Urothelium cell line (cell line): ENCODE measurements around the gene GPC5.

Experiments
- DNase-seq: peaks from one replicate; pipeline ENCODE4 v3.0.0; 2011; ENCODE audit warnings: low spot score, mixed read lengths
- FAIRE-seq: peaks from 2 replicates; lab custom pipeline; 2011; peaks lifted over from hg19 to GRCh38; lab: Jason Lieb, UNC

GPC5 gene

DNA sequence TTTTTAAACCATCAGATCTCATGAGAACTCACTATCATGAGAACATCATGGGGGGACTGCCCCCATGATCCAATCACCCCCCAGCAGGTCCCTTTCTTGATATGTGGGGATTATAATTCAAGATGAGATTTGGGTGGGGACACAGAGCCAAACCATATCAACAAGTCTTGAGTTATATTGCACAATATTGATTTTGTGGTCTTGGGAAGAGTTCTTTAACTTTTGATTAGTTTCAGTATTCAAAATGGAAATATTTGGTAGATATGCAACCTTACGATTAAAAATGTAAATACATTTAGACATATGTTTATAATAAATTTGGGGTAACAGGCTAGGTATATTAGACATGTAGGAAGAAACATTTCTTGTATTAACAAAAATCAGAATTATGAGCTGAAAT lies 188.2 kb downstream of the GPC5 start:
- no peak for DNase-seq
- no peak for FAIRE-seq

DNA sequence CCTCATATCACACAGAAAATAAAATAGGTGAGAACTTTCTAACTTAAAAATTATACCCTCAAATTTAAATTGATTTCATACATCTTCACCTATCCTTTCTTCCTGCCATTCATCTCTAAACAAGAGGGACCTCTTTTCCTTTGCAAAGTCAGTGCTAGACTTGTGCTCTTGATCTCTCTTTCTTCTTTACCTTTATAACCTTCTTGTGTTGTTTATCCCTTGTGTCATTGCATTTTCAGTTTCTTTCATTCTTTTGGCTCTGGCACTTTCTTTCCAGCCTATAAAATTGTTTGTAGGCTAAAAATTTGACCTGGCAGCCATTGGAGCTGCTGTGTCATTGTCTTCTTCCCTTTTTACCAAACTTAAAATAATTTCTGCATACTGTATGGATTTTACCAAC lies 190.1 kb downstream of the GPC5 start:
- DNase-seq (no peak), FAIRE-seq (no peak)

DNA sequence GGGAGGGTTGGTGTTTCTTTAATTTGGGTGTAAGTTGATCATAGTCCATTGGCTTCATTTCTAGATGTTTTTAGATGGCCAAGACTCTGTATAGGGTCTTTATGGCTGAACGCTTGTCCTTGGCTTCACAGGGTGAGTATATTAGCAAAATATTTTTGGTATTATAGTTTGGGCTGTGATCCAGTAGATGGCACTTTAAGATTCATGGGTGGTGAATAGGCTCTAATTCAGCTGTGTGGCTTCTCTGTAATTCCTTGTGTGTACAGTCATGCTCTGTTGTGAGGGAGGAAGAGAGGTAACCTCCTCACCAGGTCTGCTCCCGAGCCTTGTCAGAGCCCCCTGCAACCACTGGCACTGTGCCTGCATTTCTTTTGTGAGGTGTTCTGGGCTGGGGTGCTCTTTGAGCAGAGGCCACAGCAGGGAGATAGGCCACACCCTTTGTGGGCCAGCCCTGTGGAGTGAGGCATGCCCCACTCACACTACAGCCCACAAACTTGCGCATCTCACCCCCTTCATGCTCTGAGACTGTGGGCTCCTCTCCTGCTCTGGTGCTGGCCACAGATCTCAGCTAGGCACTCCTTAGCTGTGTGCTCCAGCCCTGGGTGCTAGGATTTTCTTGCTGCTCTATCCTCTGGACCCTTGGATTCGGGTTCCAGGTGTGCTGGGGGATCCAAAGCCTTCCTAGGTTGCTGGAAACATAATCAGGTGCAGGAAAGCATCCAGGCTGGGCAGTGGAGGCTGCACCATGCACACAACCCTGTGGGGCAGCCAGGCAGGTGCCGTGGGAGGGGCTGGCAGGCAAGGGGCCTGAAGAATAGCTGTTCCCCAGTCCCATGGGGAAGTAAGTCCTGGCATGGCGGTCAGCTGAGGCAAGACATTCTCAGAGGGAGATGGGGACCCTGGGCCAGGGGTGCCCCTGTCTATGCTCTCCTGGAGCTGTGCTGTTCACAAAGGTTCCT lies 193.9 kb downstream of the GPC5 start:
- DNase-seq (no peak), FAIRE-seq (no peak)

DNA sequence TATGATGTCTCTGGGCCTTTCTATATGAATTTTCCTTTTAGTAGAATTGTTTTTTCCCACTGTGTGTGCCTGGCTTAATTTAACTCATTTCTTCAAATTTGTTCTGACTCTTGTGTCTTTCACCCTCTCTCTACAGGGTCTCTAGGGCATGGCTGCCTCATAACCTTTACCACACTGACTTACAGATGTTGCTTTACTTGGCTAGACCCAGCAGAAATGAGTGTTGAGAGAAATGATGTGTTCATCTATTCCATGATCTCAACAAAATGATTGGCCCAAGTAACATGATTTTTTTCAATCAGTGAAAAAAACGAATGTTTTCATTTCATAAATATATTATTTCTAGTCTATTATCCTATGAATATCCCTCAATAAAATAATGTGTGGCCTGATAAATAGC lies 195.0 kb downstream of the GPC5 start:
- no peak for FAIRE-seq

DNA sequence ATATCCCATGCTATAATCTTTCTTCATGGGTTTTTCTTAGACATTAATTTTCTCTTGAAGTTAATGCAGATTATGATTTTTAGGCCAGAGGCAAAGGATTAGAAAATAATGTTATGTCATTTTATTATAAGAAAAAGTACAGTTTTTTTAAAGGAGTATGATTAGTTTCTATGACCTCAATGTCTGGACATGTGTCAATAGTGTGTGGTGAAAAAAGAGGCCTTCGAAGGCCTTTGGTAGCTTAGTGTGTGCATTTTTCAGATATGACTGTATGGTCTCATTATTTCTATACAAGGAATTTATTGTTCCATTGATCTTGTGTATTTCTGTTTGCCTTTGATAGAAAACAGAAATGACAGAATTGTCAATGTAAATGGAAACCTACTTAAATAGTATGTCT lies 195.6 kb downstream of the GPC5 start:
- no peak for DNase-seq
- FAIRE-seq: no peak

More for the DNA sequence above, 195.0 kb downstream of the GPC5 start:
- DNase-seq: no peak

DNA sequence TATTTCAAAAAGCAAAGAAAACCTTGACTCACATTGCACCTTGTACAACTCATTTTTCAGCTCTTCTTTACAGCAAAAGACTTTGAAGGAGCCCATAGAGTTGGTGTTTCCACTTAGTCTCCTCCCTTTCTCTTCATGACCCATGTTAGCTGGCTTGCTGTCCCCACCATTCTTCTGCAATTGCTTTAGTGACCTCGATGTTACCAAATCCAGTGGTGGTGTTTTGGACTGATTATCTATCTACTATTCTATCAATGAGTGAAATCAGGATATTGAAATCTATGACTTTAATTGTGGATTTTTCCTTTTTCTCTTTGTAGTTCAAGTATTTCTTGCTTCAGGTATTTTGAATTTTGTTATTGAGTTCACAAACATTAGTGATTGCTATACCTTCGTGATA lies 197.3 kb downstream of the GPC5 start:
- FAIRE-seq: no peak
- DNase-seq: no peak

DNA sequence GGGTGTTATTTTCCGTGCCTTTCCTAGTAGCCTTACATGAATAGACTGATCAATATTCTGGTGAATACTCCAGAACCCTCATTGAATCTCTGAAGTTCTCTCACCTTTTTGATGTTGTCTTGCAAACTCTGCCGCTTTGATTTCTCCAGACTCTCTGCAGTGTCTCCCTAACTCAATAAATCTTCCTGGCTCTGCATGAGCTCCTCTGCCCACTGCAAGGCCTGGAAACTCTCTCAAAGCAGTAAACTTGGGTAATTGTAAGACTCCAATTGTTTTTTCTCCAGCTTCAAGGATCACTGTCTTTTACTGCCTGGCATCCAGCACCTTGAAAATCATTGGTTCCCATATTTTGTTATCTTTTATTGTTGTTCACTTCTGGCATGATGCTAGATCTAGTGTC lies 198.4 kb downstream of the GPC5 start:
- DNase-seq (no peak), FAIRE-seq (no peak)

GRCh38 chr13:91598655-91599054 lies 200.2 kb downstream of the GPC5 start:
- DNase-seq (no peak), FAIRE-seq (no peak)

DNA sequence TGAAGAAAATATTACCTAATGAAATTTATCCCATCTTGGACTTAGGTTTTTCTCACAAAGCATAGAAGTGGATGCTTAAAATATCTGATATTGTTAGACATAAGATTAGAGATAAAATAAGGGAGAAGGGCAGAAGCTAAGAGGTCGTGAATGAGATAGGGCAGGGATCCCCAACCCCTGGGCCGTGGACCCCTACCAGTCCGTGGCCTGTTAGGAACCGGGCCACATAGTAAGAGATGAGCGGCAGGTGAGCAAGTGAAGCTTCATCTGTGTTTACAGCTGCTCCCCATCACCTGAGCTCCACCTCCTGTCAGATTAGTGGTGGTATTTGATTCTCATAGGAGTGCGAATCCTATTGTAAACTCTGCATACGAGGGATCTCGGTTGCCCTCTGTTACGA lies 202.9 kb downstream of the GPC5 start:
- DNase-seq (no peak), FAIRE-seq (no peak)

- FAIRE-seq (no peak), DNase-seq (no peak)
These were observed 203.4 kb downstream of the GPC5 start for GRCh38 chr13:91601807-91602206.

GRCh38 chr13:91609353-91609752 lies 210.9 kb downstream of the GPC5 start:
- DNase-seq (no peak), FAIRE-seq (no peak)

- FAIRE-seq: no peak
- DNase-seq: no peak
These were observed 219.9 kb downstream of the GPC5 start for GRCh38 chr13:91618315-91618714.

- FAIRE-seq: no peak
- DNase-seq: no peak
These were observed 222.3 kb downstream of the GPC5 start for GRCh38 chr13:91620670-91621141.

GRCh38 chr13:91621161-91621560 lies 222.7 kb downstream of the GPC5 start:
- no peak for DNase-seq
- no peak for FAIRE-seq

GRCh38 chr13:91621963-91622362 lies 223.5 kb downstream of the GPC5 start:
- no peak for FAIRE-seq

DNA sequence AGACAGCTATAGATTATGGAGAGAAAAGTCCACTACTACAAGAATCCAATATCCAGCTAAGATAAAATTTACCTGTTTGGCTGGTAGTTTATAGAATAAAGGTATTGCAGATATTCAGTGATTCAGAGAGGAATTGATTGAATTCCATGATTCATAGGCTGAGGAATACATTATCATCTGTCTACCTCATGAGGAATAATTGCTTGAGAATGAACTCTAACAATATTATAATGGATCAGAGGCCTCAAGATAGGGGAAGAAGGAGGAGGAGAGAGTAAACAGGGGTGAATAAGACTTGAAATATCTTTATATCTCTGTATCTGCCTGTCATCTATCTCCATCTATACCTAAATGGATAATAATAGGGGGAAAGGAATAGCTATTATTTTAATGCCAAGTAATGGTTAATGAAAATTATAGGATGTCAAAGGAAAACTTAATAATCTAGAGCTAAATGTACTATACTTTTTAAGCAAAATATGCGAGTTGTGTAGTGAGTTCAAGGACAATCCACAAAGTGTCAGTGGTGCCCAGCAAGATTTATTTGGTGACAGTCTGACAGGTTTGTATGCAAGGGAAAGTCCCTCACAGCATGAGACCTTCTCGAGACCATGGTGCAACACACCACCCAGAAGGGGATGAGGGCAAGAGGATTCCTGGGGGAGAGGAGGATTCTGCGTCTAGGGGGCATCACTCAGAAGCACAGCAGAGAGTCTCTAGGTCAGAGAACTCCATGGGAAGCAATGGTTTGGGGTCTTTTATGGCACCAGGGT lies 224.5 kb downstream of the GPC5 start:
- DNase-seq: no peak
- no peak for FAIRE-seq

More at GRCh38 chr13:91621963-91622362, 223.5 kb downstream of the GPC5 start:
- DNase-seq: no peak

DNA sequence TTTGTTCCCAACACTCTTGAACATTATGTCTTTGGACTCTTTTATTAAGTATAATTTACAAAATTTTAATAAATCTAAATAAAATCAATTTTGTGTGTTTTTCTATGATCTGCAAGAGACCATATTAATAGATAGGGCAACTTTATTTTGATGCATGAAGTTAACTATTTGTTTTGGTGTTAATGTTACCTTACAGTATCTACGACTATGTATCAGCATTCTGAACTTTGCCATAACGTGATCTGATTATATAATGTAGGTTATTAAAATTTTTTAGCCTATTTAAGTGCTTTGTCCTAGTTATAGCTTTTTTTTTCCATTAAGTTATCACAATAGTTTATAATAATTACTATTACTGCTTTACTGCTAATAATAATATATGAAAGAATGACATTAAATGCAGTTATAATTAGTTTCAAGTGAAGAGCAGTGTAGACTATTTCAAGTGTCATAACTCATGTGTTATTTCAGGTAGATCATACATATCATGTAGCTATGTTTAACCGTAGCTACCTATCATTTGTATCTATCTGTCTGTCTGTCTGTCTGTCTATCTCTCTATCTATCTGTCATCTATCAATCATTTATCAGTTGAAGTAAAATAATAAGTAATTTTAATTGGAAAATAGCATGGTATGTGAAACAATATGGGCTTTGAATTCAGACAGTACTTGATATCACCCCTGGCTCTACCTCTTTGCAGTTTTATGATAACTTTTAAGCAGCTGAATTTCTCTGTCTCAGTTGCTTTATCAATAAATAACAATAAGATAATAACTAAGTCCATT lies 229.7 kb downstream of the GPC5 start:
- FAIRE-seq (no peak), DNase-seq (no peak)

- DNase-seq (no peak), FAIRE-seq (no peak)
These were observed 232.5 kb downstream of the GPC5 start for GRCh38 chr13:91630946-91631345.

DNA sequence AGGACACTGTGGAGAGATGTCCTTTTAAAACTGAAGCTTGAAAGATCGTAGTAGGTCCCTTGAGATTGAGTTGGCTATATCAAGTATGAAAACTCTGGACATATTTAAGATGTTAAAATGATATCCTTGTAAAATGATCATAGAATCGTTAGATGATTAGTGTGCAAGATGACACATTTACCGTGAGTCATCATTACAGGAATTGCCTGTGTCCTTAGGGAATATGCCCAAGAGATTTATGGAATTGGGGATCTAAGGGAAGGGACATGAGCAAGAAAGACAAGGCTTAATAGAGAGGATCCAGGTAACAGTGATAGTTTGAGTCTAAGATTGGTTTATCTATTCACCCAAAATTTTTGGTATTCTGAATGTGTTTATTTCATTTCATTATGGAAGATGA lies 233.7 kb downstream of the GPC5 start:
- no peak for FAIRE-seq
- DNase-seq: peak; percentile 9

DNA sequence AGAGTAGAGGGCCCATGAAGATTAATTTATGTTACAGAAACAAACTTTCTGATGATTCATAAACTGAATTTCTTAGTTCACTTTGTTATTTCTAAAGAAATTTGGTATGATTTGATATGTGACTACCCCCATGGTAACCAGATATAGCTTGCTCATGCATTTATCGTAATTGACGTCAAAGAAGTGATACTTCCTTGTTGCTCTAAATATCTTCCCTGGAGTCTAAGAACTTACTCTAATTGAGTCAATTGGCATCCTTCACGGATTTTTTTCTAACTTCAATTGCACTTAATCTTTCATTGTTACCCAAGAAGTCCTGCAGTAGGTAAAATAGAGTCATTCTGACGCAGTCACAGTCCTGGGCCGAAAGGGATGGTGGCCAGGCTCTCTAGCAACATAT lies 240.9 kb downstream of the GPC5 start:
- FAIRE-seq (no peak), DNase-seq (no peak)

GRCh38 chr13:91643394-91643793 lies 245.0 kb downstream of the GPC5 start:
- no peak for DNase-seq
- FAIRE-seq: no peak
